T47D (cell line): Measurements from ENCODE around the gene FEZ2.

ENCODE experiments used
- DNase-seq, 2 experiments: peaks; one replicate each; pipeline versions ENCODE4 v3.0.0 to v3.0.0-alpha.2; 2011 to 2012; ENCODE audit warnings: low read depth in 1 of 2, low spot score in 1 of 2
- JUND ChIP-seq: IDR thresholded peaks from 2 replicates; pipeline ENCODE4 v1.6.1; 2012; ENCODE audit warnings: low read depth
- in situ Hi-C: cut with HindIII; loops from 2 replicates; pipeline ENCODE4 v1.10.0; 2016; ENCODE audit warnings: low sequenced_read_pairs, low pct_unique_long_range_greater_than_20kb

The FEZ2 gene

DNA sequence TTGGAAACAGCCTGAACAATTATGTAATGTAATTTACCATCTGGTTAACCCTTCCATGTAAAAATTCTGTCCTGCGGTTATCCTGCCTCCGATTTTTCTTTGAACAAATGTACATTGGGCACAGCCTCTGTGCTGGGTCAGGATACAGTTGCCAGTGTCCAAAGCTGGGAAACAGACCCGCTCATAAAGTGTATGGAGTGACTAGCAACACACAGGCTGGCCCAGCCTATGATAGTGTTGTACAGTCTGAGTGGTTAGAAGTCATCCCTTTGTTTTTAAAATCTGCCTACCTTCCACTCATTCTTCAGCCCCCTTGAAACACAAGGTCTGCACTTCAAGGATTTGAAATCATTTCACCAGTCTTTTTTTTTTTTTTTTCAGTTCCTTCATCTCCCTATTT lies 50.1 kb downstream of the FEZ2 start:
- in situ Hi-C loops = no loop called here
- TF ChIP-seq JUND = no peak
- DNase-seq = no peak

DNA sequence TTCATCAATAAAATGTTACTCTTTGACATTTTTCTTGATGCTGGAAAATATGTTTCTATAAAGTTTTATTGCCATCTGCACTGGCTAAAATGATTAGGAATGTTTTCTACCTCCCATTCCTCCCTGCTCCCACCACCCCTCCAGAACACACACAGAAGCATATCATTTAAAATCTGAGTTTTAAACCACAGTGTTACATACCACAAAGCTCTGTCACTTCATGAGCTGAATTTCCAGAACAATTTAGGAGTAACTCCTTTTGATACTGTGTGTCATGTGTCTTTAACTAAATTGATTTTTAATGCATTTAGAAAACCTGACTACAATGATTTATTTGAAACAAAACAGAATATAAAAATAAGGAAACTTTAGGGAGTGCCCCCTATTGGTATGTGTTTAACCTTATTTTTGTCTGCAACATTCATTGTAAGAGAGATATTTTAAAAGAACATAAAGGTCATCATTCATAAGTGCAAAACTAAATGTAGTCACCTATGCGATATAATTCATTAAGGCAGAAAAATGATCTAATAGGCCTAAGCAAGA lies 52.0 kb downstream of the FEZ2 start:
- no peak for DNase-seq
- in situ Hi-C loops = no loop called here
- TF ChIP-seq JUND = no peak

DNA sequence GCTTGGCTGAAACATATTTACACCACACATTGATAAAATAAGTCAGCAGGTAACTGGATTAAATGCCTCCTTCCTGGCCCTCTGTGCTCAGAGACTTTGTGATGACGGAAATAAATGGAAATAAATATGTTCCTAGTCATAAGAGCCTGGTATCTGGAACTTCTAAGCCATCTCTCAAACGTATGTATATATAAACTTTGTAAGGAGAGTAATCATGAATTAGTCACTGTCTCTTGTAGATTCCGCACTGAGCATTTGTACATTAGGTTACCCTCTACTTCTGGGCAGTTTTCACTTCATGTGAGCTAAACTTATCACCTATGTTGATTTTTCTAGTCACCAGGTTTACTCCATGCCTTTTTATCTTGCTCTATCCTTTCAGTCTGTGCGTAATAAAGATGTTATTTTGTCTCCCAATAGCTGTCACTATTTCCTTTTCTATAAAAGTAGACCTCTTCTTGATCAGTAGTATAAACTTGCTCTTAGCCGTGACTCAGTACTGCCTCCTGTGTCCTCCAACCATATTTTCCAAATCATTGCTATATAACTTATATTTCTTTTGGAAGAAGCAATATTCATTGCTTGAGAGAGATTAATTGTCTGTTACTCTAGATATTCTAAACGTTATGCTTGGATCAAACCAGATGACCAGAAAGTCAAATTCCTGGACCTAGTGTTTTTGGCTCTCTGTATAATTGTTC lies 53.2 kb downstream of the FEZ2 start:
- TF ChIP-seq JUND = no peak
- DNase-seq = no peak
- in situ Hi-C loops = no loop called here

DNA sequence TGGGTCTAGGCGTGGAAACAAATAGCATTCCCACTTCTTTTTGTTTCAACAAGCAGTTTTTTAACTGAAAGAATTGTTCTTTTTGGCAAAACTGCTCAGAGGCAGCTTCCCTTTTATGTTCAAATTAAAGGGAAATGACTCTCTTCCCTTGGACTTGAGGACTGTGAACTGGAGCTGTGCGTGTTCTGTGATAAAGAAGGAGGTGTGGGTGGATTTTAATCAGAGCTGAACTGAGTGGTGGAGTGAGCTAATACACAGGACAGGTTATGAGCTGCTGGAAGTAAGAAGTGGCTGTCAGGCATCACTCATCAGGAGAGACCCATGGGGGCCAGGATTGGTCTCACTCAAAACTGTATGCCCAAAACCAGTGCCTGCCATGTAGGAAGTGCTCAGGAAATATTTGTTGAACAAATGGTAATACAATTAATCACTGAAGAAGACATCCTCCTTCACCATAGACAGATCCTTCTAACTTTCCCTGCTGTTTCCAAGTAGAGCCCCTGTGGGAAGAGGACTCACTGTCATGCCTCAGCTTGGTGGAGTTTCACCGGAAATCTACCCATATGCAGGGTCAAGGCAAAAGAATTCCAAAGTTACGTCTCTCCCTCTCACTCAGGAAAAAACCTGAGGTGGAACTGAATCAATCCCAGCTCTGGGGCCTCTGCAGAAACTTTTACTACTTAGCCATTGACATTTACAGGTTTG lies 55.9 kb downstream of the FEZ2 start:
- no peak for DNase-seq
- no peak for TF ChIP-seq JUND
- in situ Hi-C loops = no loop called here

DNA sequence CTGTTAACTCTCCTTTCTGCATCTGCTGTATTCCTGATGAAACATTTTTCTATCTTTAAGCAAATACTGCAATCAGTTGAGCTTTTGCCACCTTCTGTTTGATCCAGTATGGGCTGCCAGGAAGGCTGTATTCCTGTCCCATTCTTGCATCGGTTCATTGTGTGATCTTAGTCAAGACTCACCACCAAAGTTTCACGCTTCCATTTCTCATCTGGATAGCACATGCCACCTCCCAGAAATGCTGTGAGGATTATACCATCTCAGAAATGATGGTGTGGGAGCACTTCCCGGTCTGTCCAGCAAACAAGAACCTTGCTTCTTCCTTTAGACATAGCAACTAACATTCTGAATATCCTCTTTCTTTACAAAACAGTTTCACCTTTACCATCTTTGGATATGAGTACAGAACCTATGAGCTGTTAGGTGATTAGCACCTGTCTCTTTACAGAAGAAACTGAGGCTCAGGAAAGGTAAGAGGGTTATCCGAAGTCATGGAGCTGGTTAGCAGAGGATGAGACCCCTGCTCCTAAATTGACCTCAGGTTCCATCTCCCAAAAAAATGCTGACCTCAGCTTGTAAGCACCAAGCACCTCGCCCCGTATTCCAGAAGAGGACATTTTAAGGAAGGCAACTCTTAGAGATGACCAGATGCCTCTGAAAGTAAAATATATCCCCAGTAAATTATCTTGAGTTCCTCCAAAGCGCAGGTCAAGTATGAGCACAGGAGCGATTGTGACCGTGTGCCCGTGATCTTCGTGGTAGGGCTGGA lies 56.8 kb downstream of the FEZ2 start:
- TF ChIP-seq JUND = no peak
- no peak for DNase-seq
- in situ Hi-C loops = no loop called here

DNA sequence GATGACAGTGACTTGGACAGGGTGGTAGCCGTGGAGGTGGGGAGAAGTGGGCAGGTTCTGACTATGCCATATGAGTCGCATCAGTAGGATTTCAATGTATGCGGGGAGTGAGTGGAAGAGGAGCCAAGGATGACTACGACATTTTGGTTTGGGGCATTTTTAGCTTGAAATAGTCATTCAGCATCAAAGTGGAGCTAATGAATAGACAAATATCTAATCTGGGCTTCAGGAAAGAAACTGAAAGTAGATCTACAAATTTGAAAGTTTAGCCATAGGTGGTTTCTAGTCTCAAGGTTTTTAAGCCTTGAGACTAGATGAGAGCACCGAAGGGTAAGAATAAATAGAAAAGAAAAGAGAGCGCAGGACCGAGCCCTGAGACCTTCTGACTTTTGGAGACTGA lies 58.3 kb downstream of the FEZ2 start:
- in situ Hi-C loops = no loop called here
- no peak for DNase-seq
- no peak for TF ChIP-seq JUND

DNA sequence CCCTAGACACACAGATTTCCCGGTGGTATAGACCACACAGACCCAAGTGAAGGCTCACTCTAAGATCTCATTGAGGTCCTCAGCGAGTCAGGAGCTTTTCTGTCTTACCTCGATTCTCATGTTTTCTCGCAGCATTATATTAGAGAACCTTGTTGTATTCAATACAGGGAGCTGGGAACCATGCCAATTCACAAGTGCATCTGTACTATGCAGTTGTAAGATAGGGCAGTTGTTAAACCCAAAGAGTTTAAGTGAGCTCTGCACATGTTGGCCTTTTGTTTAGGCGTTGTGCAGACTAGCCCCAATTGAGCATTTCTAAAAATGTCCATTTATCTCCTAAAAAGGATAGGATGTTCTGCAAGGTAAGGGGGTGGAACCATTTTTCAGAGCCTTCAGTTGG lies 59.6 kb downstream of the FEZ2 start:
- in situ Hi-C loops = no loop called here
- TF ChIP-seq JUND = no peak
- no peak for DNase-seq

DNA sequence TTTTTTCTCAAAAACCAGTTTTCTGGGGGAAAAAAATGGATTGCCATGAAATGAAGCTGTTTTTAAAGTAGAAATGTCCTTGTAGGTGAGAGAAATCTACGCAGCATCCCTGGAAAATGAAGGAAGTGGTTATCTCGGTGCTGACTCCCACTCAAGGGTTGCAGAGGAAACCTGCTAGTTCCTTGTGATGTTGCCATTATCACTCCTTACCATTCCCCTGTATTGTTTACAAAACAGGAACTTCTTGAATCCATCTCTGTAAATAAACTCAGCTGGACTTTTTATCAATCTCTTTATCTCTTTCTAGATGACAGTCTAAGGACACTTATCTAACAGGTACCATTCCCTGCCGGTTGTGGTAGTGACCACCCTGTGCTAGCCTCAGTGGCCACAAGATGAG lies 61.2 kb downstream of the FEZ2 start:
- DNase-seq = no peak
- no peak for TF ChIP-seq JUND
- in situ Hi-C loops = no loop called here

DNA sequence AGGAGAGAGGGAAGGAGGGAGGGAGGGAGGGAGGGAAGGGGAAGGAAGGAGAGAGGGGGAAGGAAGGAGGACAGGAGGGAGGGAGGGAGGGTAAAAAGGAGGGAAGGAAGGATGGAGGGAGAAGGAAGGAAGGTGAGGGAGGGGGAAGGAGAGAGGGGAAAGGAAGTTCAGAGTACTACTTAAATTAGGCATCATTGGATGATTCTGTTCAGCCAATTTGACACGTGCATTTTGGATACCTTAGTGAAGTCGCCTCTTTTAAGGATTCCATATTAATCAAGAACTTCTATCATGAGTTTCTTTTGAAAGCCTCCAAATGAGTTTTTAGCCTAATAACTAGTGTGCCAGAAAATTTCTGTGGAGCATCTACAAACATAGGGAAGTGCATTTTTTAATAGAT lies 62.9 kb downstream of the FEZ2 start:
- in situ Hi-C loops = no loop called here
- no peak for TF ChIP-seq JUND
- DNase-seq = no peak

DNA sequence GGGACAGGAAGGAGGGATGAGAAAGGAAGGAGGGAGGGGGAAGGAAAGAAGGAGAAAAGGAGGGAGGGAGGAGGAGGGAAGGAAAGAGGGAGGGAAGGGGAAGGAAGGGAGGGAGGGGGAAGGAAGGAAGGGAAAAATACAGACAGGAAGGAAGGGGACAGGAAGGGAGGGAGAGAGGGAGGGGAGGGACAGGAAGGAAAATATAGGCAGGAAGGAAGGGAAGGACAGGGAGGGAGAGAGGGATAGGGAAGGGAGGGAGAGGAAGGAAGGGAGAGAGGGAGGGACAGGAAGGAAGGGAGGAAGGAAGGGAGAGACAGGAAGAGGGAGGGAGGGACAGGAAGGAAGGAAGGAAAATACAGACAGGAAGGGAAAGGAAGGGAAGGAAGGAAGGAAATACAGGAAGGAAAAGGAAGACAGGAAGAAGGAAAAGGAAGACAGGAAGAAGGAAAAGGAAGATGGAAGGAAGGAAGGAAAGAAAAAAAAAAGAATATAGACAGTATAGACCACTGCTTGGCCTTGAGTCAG lies 63.6 kb downstream of the FEZ2 start:
- DNase-seq = no peak
- in situ Hi-C loops = no loop called here
- no peak for TF ChIP-seq JUND

DNA sequence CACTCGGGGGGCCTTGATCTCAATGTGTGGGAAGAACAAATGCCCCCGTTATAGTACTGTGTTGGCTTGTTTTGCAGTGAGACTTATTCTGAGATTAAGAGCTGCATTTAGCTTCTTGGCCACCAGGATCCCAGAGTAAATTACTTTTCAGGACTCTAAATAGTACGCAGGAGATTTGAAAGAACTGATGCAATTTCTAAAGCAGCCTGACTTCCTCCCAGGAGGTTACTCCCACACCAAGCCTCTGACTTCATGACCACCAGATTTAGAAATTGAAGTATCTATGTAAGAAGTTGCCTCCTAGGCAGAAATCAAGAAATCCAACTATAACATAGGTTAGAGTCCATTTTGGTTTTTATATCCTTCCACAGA lies 67.0 kb downstream of the FEZ2 start:
- TF ChIP-seq JUND = no peak
- in situ Hi-C loops = no loop called here
- DNase-seq = no peak

DNA sequence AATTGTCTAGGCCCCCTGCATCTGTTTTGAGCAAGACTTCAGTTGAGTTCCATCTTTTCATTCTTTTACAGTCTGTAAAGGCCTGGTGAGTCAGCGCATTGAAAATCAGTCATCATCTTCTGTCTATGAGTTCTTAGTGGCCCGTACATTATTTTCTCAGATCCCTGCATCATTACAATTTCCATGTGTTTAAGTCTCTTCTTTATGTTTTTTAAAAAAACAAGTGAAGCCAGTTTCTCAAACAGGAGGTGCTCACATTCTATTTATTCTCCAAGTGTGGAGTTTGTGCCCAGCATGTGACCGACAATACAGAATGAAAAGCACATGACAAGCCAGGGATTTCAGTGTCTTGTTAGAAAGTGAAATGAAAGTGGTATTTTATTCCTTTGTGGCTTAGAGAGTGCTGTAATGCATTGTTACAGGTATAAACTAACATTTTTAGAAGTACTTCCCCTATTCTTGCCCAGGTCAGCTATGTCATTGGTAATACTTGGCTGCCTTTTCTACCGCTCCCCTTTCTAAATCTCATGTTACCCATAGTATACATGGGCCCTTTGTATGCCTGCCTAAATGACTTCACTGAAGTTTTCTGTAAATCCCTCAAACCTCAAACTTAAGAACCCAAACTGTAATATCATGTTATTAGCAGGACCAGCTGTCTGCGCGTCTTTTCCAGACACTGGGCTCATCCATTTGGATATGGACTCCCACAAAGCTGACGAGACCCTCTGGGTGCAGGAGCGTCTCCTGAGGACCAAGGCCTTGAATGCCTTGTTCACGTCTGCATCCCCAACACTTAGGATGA lies 67.6 kb downstream of the FEZ2 start:
- no peak for DNase-seq
- TF ChIP-seq JUND = no peak
- in situ Hi-C loops = no loop called here
